H1 (cell line): ENCODE results near the gene PLPP4.

ENCODE experiments used
- SP4 ChIP-seq: IDR thresholded peaks from 2 replicates; pipeline ENCODE4 v1.6.1; 2012; ENCODE audit warnings: low read length, inconsistent platforms
- TAF1 ChIP-seq: IDR thresholded peaks from 2 replicates; pipeline ENCODE4 v1.6.1; 2011; ENCODE audit warnings: mild to moderate bottlenecking, low read depth, low read length
- YY1 ChIP-seq: IDR thresholded peaks from 2 replicates; pipeline ENCODE4 v1.6.1; 2011; ENCODE audit warnings: low read depth, mild to moderate bottlenecking, low read length
- TF ChIP-seq, protein P1 (sequence below), 3 experiments: IDR thresholded peaks; 1 replicate in 2 of 3; 2 replicates in 1 of 3; pipeline versions ENCODE4 v1.5.1 to v1.6.1; 2011; ENCODE audit warnings: low read length in 3 of 3, mild to moderate bottlenecking in 3 of 3, inconsistent platforms in 2 of 3, low read depth in 1 of 3, moderate library complexity in 1 of 3; ENCODE audit not compliant: insufficient read depth in 1 of 3; ENCODE audit errors: control extremely low read depth in 1 of 3

DNA sequence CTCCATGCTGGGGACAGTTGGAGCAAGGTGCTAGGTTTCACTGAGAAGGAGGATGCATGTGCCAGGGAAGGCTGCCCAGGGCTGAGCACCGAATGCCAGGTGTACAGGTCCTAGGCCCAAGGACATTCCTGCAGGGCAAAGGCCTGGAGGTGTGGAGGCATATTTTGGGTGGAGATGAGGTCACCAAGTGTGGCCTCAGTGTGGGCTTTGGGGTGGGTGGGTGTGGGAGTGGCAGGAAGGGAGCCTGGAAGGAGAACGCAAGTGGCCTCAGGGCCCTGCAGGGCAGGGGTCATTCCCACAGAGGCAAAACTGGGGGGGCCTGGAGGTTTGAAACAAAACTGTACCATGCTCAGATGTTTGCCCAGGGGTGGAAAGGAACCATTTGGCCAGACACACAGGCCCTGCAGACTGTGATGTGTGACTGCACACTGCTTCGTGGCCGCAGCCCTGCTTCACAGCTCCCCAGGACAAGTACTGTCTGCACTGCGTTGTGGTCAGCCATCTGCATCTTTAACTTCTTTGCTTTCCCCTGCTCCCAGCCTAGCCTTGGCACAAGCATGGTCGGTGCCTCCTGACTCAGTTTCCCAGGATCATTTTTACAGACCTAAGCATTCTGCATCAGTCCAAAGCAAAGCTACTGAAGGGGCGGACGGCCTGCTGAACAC is 5.1 kb downstream of the PLPP4 start:
- TF ChIP-seq YY1 = no peak
- TF ChIP-seq, protein P1, sequence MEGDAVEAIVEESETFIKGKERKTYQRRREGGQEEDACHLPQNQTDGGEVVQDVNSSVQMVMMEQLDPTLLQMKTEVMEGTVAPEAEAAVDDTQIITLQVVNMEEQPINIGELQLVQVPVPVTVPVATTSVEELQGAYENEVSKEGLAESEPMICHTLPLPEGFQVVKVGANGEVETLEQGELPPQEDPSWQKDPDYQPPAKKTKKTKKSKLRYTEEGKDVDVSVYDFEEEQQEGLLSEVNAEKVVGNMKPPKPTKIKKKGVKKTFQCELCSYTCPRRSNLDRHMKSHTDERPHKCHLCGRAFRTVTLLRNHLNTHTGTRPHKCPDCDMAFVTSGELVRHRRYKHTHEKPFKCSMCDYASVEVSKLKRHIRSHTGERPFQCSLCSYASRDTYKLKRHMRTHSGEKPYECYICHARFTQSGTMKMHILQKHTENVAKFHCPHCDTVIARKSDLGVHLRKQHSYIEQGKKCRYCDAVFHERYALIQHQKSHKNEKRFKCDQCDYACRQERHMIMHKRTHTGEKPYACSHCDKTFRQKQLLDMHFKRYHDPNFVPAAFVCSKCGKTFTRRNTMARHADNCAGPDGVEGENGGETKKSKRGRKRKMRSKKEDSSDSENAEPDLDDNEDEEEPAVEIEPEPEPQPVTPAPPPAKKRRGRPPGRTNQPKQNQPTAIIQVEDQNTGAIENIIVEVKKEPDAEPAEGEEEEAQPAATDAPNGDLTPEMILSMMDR (IDR thresholded peaks at IDR 0.05; ENCODE audit: control extremely low read depth in 1 of 3, insufficient read depth in 1 of 3, low read depth in 1 of 3, low read length in 3 of 3) = no peak
- no peak for TF ChIP-seq TAF1
- TF ChIP-seq SP4 = no peak
